GM12891 (cell line): Measurements from ENCODE around the gene FASTKD1.
A peak's percentile ranks its signal among the peaks of the same experiment; 100 is the strongest.
"Not testable (repeated sequence)": the region's sequence is repeated elsewhere in the genome, so short reads cannot be mapped to it uniquely, and the experiment has no call there.

Experiments used
- DNase-seq: peaks from one replicate; pipeline ENCODE4 v3.0.0; 2011; ENCODE audit warnings: low spot score; ENCODE audit not compliant: insufficient read length
- FAIRE-seq: peaks from 2 replicates; lab custom pipeline; 2011; peaks lifted over from hg19 to GRCh38; lab: Jason Lieb, UNC
- PAX5 ChIP-seq: IDR thresholded peaks from 2 replicates; pipeline ENCODE4 v1.6.1; 2011; ENCODE audit warnings: low read length, moderate library complexity, mild to moderate bottlenecking; ENCODE audit not compliant: insufficient read depth, severe bottlenecking
- POLR2A ChIP-seq: IDR thresholded peaks from 2 replicates; pipeline ENCODE4 v1.6.1; 2011; ENCODE audit warnings: low read depth, low read length, control low read depth
- POLR2AphosphoS5 ChIP-seq: IDR thresholded peaks from 2 replicates; pipeline ENCODE4 v1.6.1; 2011; ENCODE audit warnings: low read depth, low read length, control low read depth
- POU2F2 ChIP-seq: IDR thresholded peaks from 2 replicates; pipeline ENCODE4 v1.6.1; 2011; ENCODE audit warnings: low read depth, mild to moderate bottlenecking, control low read depth, low read length, moderate library complexity
- SPI1 ChIP-seq: IDR thresholded peaks from 2 replicates; pipeline ENCODE4 v1.6.1; 2011; ENCODE audit warnings: low read depth, low read length, control low read depth
- TAF1 ChIP-seq: IDR thresholded peaks from 2 replicates; pipeline ENCODE4 v1.6.1; 2011; ENCODE audit warnings: low read depth, low read length, control low read depth

Gene FASTKD1

DNA sequence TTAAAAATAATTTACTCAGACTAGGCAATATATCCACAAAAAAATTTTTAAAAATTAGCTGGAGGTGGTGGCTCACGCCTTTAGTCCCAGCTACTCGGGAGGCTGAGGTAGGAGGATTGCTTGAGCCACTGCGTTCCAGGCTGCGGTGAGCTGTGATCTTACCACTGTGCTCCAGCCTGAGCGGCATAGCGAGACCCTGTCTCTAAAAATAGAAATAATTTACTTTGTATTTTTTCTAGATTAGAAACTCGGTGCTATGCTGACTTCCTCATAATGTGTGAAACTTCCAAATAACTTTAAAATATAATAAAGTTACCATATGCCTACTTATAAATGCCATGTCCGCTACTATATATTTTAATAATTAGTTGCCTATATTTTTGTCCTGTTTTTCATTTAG, 17.1 kb upstream of the FASTKD1 start:
- DNase-seq (no peak), FAIRE-seq (no peak)
- TF ChIP-seq POU2F2 (no peak), PAX5 (no peak), TAF1 (no peak), POLR2AphosphoS5 (no peak), POLR2A (no peak), SPI1 (no peak)

DNA sequence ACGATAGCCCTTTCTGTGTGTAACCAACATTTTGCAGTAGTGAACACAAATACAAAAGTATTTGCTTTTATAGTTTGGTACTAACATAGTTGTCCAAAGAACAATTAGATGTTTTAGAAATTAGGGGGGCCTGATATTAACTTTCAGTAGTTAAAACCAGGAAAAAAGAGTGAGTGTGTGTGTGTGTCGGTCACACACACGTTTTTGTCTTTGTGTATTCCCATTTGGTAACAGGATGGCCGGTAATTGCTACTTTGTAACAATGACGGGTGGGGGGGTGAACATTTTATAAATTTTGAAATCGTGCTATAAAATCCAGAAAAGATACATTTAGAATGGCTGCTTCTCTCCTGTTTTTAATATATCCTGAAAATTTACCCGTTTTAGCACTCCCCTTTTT, 12.0 kb upstream of the FASTKD1 start:
- TF ChIP-seq PAX5: no peak
- TF ChIP-seq SPI1: no peak
- TF ChIP-seq POLR2A: no peak
- TF ChIP-seq TAF1: no peak
- TF ChIP-seq POU2F2: no peak
- no peak for TF ChIP-seq POLR2AphosphoS5
- FAIRE-seq: no peak

DNA sequence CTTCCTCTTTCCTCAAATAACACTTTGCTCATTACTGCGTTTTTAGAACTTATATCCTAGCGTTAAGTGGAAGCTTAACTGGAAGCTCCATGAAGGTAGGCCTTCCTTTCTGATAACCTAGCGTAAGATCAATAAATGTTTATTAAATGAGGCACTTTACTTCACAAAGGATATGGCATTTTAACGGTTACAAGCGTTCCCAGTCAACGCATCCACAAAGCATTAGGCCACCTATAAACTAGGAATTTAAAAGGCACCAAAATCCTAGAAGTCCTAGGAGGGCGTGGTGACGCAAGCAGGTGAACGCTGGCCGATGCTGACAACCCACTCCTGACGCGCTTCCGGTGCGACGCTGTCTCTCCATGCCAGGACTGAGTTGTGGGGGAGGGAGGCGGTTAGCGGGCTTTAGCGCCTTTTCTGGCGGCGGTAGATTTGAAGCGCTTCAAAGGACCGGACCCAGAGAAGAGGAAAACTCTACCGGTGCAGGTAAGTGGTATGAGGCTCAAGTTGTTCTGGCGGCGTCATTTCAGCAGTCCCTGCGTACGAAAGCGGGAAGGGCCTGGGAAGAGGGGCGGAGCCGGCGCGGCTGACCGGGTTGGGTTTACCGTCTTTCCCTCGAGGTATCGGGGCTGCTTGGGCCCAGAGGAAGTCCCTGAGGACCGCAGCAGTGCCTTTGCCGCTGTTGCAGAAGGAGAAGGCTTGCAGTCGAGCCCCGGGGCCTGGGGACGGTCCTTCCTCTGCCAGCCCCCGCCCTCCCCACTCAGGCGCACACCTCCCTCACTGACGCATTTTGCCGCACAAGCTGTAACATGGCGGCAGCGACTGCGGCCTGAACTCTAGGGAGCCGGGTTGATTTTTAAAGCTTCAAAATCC, 10.6 kb upstream of the FASTKD1 start, which contains the start of gene PPIG:
PPIG (plus strand) TSS at position 347 of the 873 bp plus-strand sequence. CDS start 19,691 bp downstream, outside the sequence.
- TF ChIP-seq POLR2AphosphoS5 (peak; percentile 82), TAF1 (peak; percentile 82; the same call in 1 of the 2 replicates), POLR2A (peak; percentile 74; the same call in 1 of the 2 replicates), POU2F2 (peak; percentile 88), SPI1 (peak; percentile 25), PAX5 (no peak)
- peak; percentile 76 for DNase-seq
- FAIRE-seq: peak; percentile 97

More for the DNA sequence above, 12.0 kb upstream of the FASTKD1 start:
- no peak for DNase-seq

DNA sequence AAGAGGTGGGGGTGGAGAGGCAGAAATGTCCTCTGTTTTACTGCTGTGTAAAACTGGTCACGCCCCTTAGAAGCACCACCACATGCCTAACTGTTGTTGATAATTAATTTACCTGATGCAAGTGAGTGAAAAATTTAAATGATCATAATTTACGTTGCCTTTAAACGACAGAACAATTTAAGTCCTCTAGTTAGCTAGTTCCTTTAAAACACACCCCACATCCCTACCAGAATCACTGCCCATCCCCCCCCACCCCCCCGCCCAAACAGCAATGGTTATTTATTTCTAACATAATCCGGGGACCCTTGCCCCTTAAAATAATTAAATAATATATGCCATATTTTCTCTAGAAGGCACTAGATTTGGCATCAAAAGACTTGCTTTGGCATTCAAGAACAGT, 9.9 kb upstream of the FASTKD1 start:
- TF ChIP-seq POLR2A (no peak), TAF1 (no peak), PAX5 (no peak), POU2F2 (no peak), SPI1 (no peak), POLR2AphosphoS5 (no peak)
- FAIRE-seq (no peak), DNase-seq (no peak)

DNA sequence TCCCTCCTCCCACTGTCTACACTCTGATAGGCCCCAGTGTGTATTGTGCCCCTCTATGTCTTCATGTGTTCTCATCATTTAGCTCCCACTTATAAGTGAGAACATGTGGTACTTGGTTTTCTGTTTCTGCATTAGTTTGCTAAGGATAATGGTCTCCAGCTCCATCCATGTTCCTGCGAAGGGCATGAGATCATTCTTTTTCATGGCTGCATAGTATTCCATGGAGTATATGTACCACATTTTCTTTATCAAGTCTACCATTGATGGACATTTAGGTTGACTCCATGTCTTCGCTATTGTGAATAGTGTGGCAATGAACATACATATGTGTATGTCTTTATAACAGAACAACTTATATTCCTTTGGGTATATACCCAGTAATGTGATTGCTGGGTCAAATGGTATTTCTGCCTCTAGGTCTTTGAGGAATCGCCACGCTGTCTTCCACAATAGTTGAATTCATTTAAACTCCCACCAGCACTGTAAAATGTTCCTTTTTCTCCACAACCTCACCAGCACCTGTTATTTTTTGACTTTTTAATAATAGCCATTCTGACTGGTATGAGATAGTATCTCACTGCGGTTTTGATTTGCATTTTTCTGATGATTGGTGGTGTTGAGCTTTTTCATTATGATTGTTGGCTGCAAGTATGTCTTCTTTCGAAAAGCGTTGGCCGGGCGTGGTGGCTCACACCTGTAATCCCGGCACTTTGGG, 9.0 kb upstream of the FASTKD1 start:
- not testable (repeated sequence) for DNase-seq, FAIRE-seq

DNA sequence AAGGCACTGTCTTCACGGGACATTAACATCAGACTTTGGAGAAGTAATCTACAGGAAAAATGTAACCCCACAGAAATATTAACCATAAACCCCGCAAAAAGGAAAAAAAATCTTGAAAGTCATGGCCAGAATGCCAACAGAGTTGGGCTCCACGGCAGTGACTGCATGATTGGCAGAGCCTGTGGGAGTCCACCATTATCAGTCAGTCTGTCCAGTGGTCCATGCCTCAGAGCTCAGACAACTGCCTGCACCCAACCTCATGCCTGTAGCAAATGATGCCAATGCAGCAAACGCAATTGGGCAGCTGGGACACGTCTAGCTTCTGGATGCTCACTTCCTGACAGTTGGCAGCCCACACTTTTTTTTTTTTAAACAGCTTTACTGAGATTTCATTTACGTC, 5.4 kb upstream of the FASTKD1 start:
- DNase-seq: no peak
- no peak for TF ChIP-seq TAF1
- TF ChIP-seq SPI1: no peak
- TF ChIP-seq POLR2A: no peak
- TF ChIP-seq POLR2AphosphoS5: no peak
- TF ChIP-seq POU2F2: no peak
- no peak for TF ChIP-seq PAX5
- FAIRE-seq: no peak

DNA sequence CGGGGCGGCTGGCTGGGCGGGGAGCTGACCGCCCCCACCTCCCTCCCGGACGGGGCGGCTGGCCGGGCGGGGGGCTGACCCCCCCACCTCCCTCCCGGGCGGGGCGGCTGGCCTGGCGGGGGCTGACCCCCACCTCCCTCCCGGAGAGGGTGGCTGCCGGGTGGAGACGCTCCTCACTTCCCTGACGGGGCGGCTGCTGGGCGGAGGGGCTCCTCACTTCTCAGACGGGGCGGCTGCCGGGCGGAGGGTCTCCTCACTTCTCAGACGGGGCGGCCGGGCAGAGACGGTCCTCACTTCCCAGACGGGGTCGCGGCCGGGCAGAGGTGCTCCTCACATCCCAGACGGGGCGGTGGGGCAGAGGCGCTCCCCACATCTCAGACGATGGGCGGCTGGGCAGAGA, 1.6 kb upstream of the FASTKD1 start:
- DNase-seq, FAIRE-seq: not testable (repeated sequence)

DNA sequence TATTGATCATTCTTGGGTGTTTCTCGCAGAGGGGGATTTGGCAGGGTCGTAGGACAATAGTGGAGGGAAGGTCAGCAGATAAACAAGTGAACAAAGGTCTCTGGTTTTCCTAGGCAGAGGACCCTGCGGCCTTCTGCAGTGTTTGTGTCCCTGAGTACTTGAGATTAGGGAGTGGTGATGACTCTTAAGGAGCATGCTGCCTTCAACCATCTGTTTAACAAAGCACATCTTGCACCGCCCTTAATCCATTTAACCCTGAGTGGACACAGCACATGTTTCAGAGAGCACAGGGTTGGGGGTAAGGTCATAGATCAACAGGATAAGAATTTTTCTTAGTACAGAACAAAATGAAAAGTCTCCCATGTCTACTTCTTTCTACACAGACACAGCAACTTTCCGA, 874 bp upstream of the FASTKD1 start:
- FAIRE-seq, DNase-seq: not testable (repeated sequence)

DNA sequence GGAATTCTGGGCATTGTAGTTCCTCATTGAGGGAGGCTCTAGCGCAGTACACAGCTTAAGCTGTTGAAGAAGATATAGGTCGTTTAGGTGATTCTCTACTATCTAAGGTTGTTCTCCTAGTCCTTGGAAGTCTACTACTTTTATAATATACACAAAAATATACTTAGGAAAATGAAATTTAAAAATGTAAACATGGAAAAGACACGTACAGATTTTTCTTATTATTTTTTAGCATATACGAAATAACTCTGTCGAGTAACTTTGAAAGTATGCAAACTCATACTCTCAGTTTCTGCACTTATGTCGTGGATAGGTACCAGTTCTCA, 272 bp upstream of the FASTKD1 start:
- FAIRE-seq (no peak), DNase-seq (no peak)
- TF ChIP-seq POU2F2: no peak
- no peak for TF ChIP-seq POLR2A
- TF ChIP-seq POLR2AphosphoS5: no peak
- TF ChIP-seq SPI1: no peak
- TF ChIP-seq TAF1: no peak
- no peak for TF ChIP-seq PAX5

DNA sequence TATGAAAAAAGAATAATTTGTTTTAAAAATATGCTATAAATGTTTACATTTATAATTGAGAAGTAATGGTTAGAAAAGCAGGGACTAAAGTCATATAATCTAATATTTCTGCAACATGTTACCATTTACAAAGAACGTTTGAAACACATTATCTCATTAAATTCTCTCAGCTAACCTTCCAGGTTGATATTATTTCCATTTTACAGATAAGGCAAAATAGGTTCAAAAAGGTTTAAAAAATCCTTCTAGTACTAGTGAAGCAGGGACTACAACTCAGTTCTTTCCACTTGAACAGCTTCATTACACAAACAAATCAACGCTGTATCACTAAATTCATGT, 875 bp downstream of the FASTKD1 start:
- FAIRE-seq: no peak
- TF ChIP-seq SPI1: no peak
- TF ChIP-seq POU2F2: no peak
- TF ChIP-seq TAF1: no peak
- TF ChIP-seq PAX5: no peak
- TF ChIP-seq POLR2AphosphoS5: no peak
- no peak for TF ChIP-seq POLR2A

DNA sequence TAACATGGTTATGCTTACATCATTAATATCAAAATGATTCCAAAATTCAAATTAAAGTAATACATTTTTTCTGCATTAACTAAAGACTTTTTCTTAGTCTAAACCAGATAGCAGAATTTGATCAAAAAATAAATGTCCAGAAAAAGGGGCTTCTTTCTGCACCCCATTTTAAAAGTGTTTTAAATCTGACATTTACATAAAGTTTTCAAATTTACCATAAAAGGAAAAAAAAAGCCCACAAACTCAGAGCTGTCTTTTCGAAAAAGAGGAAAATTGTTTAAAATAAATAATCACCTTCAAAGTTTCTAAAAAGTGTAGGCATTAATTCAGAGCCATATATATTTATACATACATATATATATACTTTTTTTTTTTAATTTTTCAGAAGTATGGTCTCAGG, 1.5 kb downstream of the FASTKD1 start:
- FAIRE-seq: no peak
- DNase-seq: no peak
- TF ChIP-seq POU2F2: no peak
- no peak for TF ChIP-seq POLR2AphosphoS5
- TF ChIP-seq POLR2A: no peak
- TF ChIP-seq TAF1: no peak
- no peak for TF ChIP-seq PAX5

More for the DNA sequence above, 875 bp downstream of the FASTKD1 start:
- no peak for DNase-seq
